SK-N-SH (cell line): Measurements from ENCODE around the gene RFX3. TPM values are rescaled to one million over a fixed set of nuclear protein-coding genes. Genes with fewer than 3 reads are reported as not detected.

Experiments used
- CTCF ChIA-PET: fragments of 300-600, 350-600 bp; formaldehyde crosslinking; extraction: SDS; loops from one replicate; lab custom pipeline; 2021; lab: Yijun Ruan, JAX
- POLR2A ChIA-PET: fragments of 350-600 bp; sonication (Branson Sonifier 250); formaldehyde crosslinking; extraction: SDS; loops from one replicate; lab custom pipeline; 2020; ENCODE audit warnings: antibody characterized with exemption, inconsistent platforms; lab: Yijun Ruan, JAX
- DNase-seq: peaks from one replicate; pipeline ENCODE4 v3.0.0; 2012
- H2AFZ ChIP-seq: fragments of 200-600 bp; sonication (generic); 2 replicates; pipeline ENCODE4 v1.8.1; 2016; ENCODE audit warnings: antibody characterized with exemption, mild to moderate bottlenecking, low read depth
- H3F3A ChIP-seq: fragments of 200-600 bp; sonication (generic); replicated peaks from 2 replicates; pipeline ENCODE3; 2016; ENCODE audit warnings: antibody characterized with exemption, mild to moderate bottlenecking; ENCODE audit not compliant: insufficient read depth
- H3K27ac ChIP-seq, 2 experiments: fragments of 200-500 bp in 1 of 2; fragments of 200-600 bp in 1 of 2; sonication (Bioruptor generic) in 1 of 2; sonication (generic), shearing (Covaris generic) in 1 of 2; 2 replicates each; pipeline versions ENCODE4 v1.5.1 to v1.6.1; 2014 to 2016; ENCODE audit warnings: low read depth in 2 of 2, inconsistent platforms in 1 of 2, low read length in 1 of 2, mild to moderate bottlenecking in 1 of 2, mixed read lengths in 1 of 2
- H3K27me3 ChIP-seq: fragments of 200-600 bp; sonication (generic), shearing (Covaris generic); 2 replicates; pipeline ENCODE4 v1.6.1; 2016; ENCODE audit warnings: mixed run types; ENCODE audit not compliant: insufficient read depth
- H3K36me3 ChIP-seq, 2 experiments: fragments of 200-500 bp in 1 of 2; fragments of 200-600 bp in 1 of 2; sonication (Bioruptor generic) in 1 of 2; sonication (generic) in 1 of 2; replicated peaks in 1 of 2; 2 replicates each; pipeline versions ENCODE3 to v1.5.1; 2014 to 2016; ENCODE audit warnings: low read length in 1 of 2, mild to moderate bottlenecking in 1 of 2; ENCODE audit not compliant: insufficient read depth in 2 of 2, control insufficient read depth in 1 of 2
- H3K4me1 ChIP-seq, 2 experiments: fragments of 200-500 bp in 1 of 2; fragments of 200-600 bp in 1 of 2; sonication (Bioruptor generic) in 1 of 2; sonication (generic), shearing (Covaris generic) in 1 of 2; 2 replicates each; pipeline versions ENCODE4 v1.5.1 to v1.6.1; 2014 to 2016; ENCODE audit warnings: low read depth in 1 of 2, low read length in 1 of 2, mixed run types in 1 of 2; ENCODE audit not compliant: insufficient read depth in 2 of 2, control insufficient read depth in 1 of 2
- H3K4me2 ChIP-seq: fragments of 200-600 bp; sonication (generic), shearing (Covaris generic); 2 replicates; pipeline ENCODE4 v1.6.1; 2017; ENCODE audit warnings: mixed run types
- H3K4me3 ChIP-seq, 2 experiments: fragments of 200-500 bp in 1 of 2; fragments of 200-600 bp in 1 of 2; sonication (Bioruptor generic) in 1 of 2; sonication (generic), shearing (Covaris generic) in 1 of 2; 2 replicates each; pipeline versions ENCODE4 v1.5.1 to v1.8.1; 2014 to 2016; ENCODE audit warnings: low read depth in 2 of 2, inconsistent platforms in 1 of 2, low read length in 1 of 2, mild to moderate bottlenecking in 1 of 2, mixed read lengths in 1 of 2, moderate library complexity in 1 of 2
- H3K79me2 ChIP-seq: fragments of 200-600 bp; sonication (generic); 2 replicates; pipeline ENCODE4 v1.8.1; 2017; ENCODE audit warnings: mild to moderate bottlenecking; ENCODE audit not compliant: insufficient read depth
- H3K9ac ChIP-seq: fragments of 200-600 bp; sonication (generic); 2 replicates; pipeline ENCODE4 v1.6.1; 2017; ENCODE audit warnings: mixed run types
- H3K9me2 ChIP-seq: fragments of 200-600 bp; sonication (generic); 2 replicates; pipeline ENCODE4 v1.6.1; 2017; ENCODE audit warnings: mixed run types
- H3K9me3 ChIP-seq: fragments of 200-600 bp; sonication (generic); 2 replicates; pipeline ENCODE4 v1.6.1; 2017; ENCODE audit warnings: mixed run types, mild to moderate bottlenecking, moderate library complexity
- H4K20me1 ChIP-seq: fragments of 200-600 bp; sonication (generic); 2 replicates; pipeline ENCODE4 v1.6.1; 2017; ENCODE audit warnings: mild to moderate bottlenecking, mixed run types; ENCODE audit not compliant: insufficient read depth
- ELF1 ChIP-seq: IDR thresholded peaks from 2 replicates; pipeline ENCODE4 v1.4.0; 2012
- EP300 ChIP-seq, 2 experiments: IDR thresholded peaks; 2 replicates each; pipeline versions ENCODE4 v1.4.0 to v1.6.1; 2012; ENCODE audit warnings: borderline replicate concordance in 1 of 2, low read depth in 1 of 2, low read length in 1 of 2
- EZH2phosphoT487 ChIP-seq: fragments of 200-600 bp; sonication (generic); IDR thresholded peaks from 2 replicates; pipeline ENCODE4 v1.6.1; 2017; ENCODE audit warnings: low read depth, mixed run types, mild to moderate bottlenecking, antibody characterized with exemption, moderate library complexity, borderline replicate concordance
- FOSL2 ChIP-seq: IDR thresholded peaks from 2 replicates; pipeline ENCODE4 v1.4.0; 2012; ENCODE audit warnings: low read depth, mild to moderate bottlenecking, moderate library complexity, borderline replicate concordance
- FOXM1 ChIP-seq: IDR thresholded peaks from 2 replicates; pipeline ENCODE4 v1.4.0; 2012; ENCODE audit warnings: low read depth, mild to moderate bottlenecking
- GATA2 ChIP-seq: sonication (generic); formaldehyde crosslinking; IDR thresholded peaks from 2 replicates; pipeline ENCODE4 v1.5.0; 2020; ENCODE audit warnings: mild to moderate bottlenecking, missing genetic modification reagents
- JUND ChIP-seq: IDR thresholded peaks from 2 replicates; pipeline ENCODE4 v1.4.0; 2012
- MEF2A ChIP-seq: IDR thresholded peaks from 2 replicates; pipeline ENCODE4 v1.4.0; 2012; ENCODE audit warnings: low read depth, borderline replicate concordance
- NRF1 ChIP-seq: IDR thresholded peaks from 2 replicates; pipeline ENCODE4 v1.6.1; 2012; ENCODE audit warnings: low read depth, mild to moderate bottlenecking, low read length
- RCOR1 ChIP-seq: fragments of 150-350 bp; IDR thresholded peaks from 2 replicates; pipeline ENCODE4 v1.6.1; 2017; ENCODE audit warnings: antibody characterized with exemption, low read length
- RXRA ChIP-seq: IDR thresholded peaks from 2 replicates; pipeline ENCODE4 v1.4.0; 2012; ENCODE audit warnings: low read depth, mild to moderate bottlenecking, borderline replicate concordance
- SIN3A ChIP-seq: IDR thresholded peaks from 2 replicates; pipeline ENCODE4 v1.6.1; 2012; ENCODE audit warnings: low read depth, mild to moderate bottlenecking, low read length, moderate library complexity, borderline replicate concordance
- TCF12 ChIP-seq: IDR thresholded peaks from 2 replicates; pipeline ENCODE4 v1.4.0; 2012
- YY1 ChIP-seq: IDR thresholded peaks from 2 replicates; pipeline ENCODE4 v1.4.0; 2012; ENCODE audit warnings: low read depth, mild to moderate bottlenecking
- WGBS: methylation state at CpG from one replicate; pipeline ENCODE4 v1.1.6; 2017; ENCODE audit warnings: low lambda C conversion rate; 5-methylcytosine and 5-hydroxymethylcytosine counted together
- polyA plus RNA-seq, 3 experiments: library from polyadenylated mRNA; depleted of rRNA; stranded (reverse); fragments of >200 nt; gene quantifications; 2 replicates each; pipeline ENCODE4 v1.2.3, GENCODE V29; 2012
- TF ChIP-seq, protein P1 (sequence below): fragments of 200-600 bp; sonication (generic); IDR thresholded peaks from 2 replicates; pipeline ENCODE4 v1.6.1; 2017; ENCODE audit warnings: antibody characterized with exemption, mild to moderate bottlenecking, moderate library complexity
- TF ChIP-seq, protein P2 (sequence below): IDR thresholded peaks from 2 replicates; pipeline ENCODE4 v1.4.0; 2012; ENCODE audit warnings: low read depth, borderline replicate concordance
- TF ChIP-seq, protein P3 (sequence below): fragments of 150-350 bp; IDR thresholded peaks from 2 replicates; pipeline ENCODE4 v1.6.1; 2017; ENCODE audit warnings: antibody characterized with exemption, low read length, low read depth, borderline replicate concordance
- TF ChIP-seq, protein P4 (sequence below): IDR thresholded peaks from 2 replicates; pipeline ENCODE4 v1.4.0; 2012; ENCODE audit warnings: low read depth
- TF ChIP-seq, protein P5 (sequence below): fragments of 150-350 bp; IDR thresholded peaks from 2 replicates; pipeline ENCODE4 v1.6.1; 2016; ENCODE audit warnings: mild to moderate bottlenecking, low read depth, low read length
- TF ChIP-seq, protein P6 (sequence below): IDR thresholded peaks from 2 replicates; pipeline ENCODE4; 2012

Gene RFX3
- polyA plus RNA-seq, 1 of the 3 experiments (the other 2 are of a cell fraction) = 1.7 TPM

DNA sequence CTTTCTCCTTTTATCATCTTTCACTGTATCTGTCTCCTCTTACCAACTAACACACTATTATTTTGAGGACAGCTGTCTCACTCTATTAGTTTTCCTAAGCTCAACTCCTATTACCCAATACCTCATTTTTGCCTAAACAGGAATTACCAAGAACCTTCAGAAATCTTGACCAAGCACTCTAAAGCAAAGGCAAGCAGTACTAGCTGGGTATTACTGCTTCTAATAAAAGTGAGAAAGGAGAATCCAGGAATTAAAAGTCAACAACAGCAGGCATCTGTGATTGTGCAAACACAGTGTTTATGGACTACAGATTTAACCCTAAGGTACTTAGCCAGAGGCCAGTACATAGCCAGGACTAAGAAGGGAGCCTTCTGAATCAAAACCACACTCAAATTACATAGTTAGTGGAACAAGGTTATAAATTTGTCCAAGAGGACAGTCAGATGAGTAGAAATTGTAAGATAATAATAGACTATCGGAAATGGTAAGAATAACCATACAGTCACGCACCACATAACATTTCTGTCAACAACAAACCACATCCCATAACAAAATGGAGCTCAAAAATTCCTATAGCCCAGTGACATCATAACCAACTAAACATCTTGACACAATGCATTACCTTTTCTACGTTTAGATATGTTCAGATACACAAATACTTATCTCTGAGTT is 8.3 kb downstream of the RFX3 start:
- no peak overlapping the region for H3K9ac ChIP-seq
- CTCF ChIA-PET = interaction anchor here (1.0 kb wide), 1 partner anchor 50 kb away, joined by 3 read pairs; no protein-coding TSS in a partner anchor
- H3K36me3 ChIP-seq = no peaks in the 10 kb centered on the region
- no peak overlapping the region for H3K4me3 ChIP-seq
- no peak overlapping the region for H3K27ac ChIP-seq
- H3K9me2 ChIP-seq = no peaks in the 10 kb centered on the region
- 98% methylated on average over 3 of the region's 3 CpGs for WGBS
- no peaks in the 10 kb centered on the region for H4K20me1 ChIP-seq
- no peak overlapping the region for H2AFZ ChIP-seq
- no peaks in the 10 kb centered on the region for H3K27me3 ChIP-seq
- H3K79me2 ChIP-seq = peaks cover 27% of the 10 kb centered on the region
- TF ChIP-seq MEF2A (no peak), EP300 (IDR thresholded peaks at IDR 0.05; ENCODE audit: borderline replicate concordance in 1 of 2, low read depth in 1 of 2, low read length in 1 of 2) (no peak), FOXM1 (no peak), EZH2phosphoT487 (no peak), ELF1 (no peak)
- TF ChIP-seq, protein P1, sequence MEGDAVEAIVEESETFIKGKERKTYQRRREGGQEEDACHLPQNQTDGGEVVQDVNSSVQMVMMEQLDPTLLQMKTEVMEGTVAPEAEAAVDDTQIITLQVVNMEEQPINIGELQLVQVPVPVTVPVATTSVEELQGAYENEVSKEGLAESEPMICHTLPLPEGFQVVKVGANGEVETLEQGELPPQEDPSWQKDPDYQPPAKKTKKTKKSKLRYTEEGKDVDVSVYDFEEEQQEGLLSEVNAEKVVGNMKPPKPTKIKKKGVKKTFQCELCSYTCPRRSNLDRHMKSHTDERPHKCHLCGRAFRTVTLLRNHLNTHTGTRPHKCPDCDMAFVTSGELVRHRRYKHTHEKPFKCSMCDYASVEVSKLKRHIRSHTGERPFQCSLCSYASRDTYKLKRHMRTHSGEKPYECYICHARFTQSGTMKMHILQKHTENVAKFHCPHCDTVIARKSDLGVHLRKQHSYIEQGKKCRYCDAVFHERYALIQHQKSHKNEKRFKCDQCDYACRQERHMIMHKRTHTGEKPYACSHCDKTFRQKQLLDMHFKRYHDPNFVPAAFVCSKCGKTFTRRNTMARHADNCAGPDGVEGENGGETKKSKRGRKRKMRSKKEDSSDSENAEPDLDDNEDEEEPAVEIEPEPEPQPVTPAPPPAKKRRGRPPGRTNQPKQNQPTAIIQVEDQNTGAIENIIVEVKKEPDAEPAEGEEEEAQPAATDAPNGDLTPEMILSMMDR = no peak
- H3K4me2 ChIP-seq = no peak overlapping the region
- POLR2A ChIA-PET = interaction anchor here (0.6 kb wide), 1 partner anchor 9 kb away, joined by 3 read pairs; no protein-coding TSS in a partner anchor
- no peaks in the 10 kb centered on the region for H3F3A ChIP-seq
- DNase-seq = no peak
- no peaks in the 10 kb centered on the region for H3K9me3 ChIP-seq
- peaks cover 0 to 19% of the 10 kb centered on the region in 2 experiments; a peak in 2 of 4 replicates for H3K4me1 ChIP-seq

DNA sequence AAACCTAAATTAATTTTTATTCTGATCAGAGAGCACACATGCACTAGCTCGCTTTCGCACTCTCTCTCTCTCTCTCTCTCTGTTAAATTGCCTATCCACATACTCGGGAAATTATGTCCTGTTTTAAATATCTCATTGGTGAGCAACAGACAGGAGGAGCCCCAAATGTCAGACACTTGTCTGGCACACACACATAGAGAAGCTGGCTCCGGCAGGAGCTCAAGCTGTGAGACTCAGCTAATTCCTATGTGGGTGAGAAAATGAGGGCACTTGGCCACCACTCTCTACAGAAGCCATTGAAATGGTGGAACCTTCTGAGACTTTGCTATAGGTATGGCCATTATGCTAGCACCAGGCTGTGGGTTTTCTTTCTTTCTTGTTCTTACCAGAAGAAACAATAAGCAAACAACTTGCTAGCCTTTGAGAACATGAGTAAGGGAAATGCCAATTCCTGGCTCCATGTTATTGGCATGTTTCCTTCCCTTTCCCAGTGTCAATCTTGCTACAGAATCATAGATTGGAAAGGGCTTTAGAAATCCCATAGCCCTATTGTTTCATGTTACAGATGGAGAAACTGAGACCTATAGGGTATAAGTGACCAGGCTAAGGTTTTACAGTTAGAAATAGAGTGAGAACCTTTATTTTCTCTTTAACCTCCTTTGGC is 9.0 kb downstream of the RFX3 start:
- peaks cover 22% of the 10 kb centered on the region for H3K79me2 ChIP-seq
- no peak overlapping the region for H3K9ac ChIP-seq
- H3K27me3 ChIP-seq = no peaks in the 10 kb centered on the region
- H3K4me2 ChIP-seq = no peak overlapping the region
- H2AFZ ChIP-seq = no peak overlapping the region
- ChIA-PET CTCF (interaction anchor here (1.0 to 1.3 kb wide), 2 partner anchors 9 to 49 kb away, joined by 3 read pairs; partner anchors contain the start of gene RFX3), POLR2A (interaction anchor here (0.6 kb wide), 1 partner anchor 10 kb away, joined by 3 read pairs; no protein-coding TSS in a partner anchor)
- no peaks in the 10 kb centered on the region for H3K9me2 ChIP-seq
- DNase-seq = no peak
- H3K27ac ChIP-seq = no peak overlapping the region
- no peaks in the 10 kb centered on the region for H3K36me3 ChIP-seq
- WGBS = 89% methylated on average over 4 of the region's 4 CpGs
- H4K20me1 ChIP-seq = no peaks in the 10 kb centered on the region
- no peaks in the 10 kb centered on the region for H3K9me3 ChIP-seq
- no peak overlapping the region for H3K4me3 ChIP-seq
- no peaks in the 10 kb centered on the region for H3F3A ChIP-seq
- peaks cover 0 to 12% of the 10 kb centered on the region in 2 experiments; a peak in 2 of 4 replicates for H3K4me1 ChIP-seq
- TF ChIP-seq RXRA = no peak
- TF ChIP-seq YY1 = no peak
- TF ChIP-seq, protein P2, sequence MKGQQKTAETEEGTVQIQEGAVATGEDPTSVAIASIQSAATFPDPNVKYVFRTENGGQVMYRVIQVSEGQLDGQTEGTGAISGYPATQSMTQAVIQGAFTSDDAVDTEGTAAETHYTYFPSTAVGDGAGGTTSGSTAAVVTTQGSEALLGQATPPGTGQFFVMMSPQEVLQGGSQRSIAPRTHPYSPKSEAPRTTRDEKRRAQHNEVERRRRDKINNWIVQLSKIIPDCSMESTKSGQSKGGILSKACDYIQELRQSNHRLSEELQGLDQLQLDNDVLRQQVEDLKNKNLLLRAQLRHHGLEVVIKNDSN = no peak
- no peak for TF ChIP-seq JUND
- TF ChIP-seq EZH2phosphoT487 = no peak
- TF ChIP-seq, protein P3, sequence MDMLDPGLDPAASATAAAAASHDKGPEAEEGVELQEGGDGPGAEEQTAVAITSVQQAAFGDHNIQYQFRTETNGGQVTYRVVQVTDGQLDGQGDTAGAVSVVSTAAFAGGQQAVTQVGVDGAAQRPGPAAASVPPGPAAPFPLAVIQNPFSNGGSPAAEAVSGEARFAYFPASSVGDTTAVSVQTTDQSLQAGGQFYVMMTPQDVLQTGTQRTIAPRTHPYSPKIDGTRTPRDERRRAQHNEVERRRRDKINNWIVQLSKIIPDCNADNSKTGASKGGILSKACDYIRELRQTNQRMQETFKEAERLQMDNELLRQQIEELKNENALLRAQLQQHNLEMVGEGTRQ = no peak
- no peak for TF ChIP-seq SIN3A
- no peak for TF ChIP-seq EP300 (IDR thresholded peaks at IDR 0.05; ENCODE audit: borderline replicate concordance in 1 of 2, low read depth in 1 of 2, low read length in 1 of 2)
- no peak for TF ChIP-seq FOXM1
- no peak for TF ChIP-seq RCOR1
- TF ChIP-seq NRF1 = no peak
- TF ChIP-seq, protein P4, sequence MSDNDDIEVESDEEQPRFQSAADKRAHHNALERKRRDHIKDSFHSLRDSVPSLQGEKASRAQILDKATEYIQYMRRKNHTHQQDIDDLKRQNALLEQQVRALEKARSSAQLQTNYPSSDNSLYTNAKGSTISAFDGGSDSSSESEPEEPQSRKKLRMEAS = no peak
- TF ChIP-seq, protein P5, sequence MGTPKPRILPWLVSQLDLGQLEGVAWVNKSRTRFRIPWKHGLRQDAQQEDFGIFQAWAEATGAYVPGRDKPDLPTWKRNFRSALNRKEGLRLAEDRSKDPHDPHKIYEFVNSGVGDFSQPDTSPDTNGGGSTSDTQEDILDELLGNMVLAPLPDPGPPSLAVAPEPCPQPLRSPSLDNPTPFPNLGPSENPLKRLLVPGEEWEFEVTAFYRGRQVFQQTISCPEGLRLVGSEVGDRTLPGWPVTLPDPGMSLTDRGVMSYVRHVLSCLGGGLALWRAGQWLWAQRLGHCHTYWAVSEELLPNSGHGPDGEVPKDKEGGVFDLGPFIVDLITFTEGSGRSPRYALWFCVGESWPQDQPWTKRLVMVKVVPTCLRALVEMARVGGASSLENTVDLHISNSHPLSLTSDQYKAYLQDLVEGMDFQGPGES = no peak
- TF ChIP-seq GATA2 (CRISPR knock-in tag) = no peak
- no peak for TF ChIP-seq FOSL2
- TF ChIP-seq TCF12 = no peak
- TF ChIP-seq, protein P6, sequence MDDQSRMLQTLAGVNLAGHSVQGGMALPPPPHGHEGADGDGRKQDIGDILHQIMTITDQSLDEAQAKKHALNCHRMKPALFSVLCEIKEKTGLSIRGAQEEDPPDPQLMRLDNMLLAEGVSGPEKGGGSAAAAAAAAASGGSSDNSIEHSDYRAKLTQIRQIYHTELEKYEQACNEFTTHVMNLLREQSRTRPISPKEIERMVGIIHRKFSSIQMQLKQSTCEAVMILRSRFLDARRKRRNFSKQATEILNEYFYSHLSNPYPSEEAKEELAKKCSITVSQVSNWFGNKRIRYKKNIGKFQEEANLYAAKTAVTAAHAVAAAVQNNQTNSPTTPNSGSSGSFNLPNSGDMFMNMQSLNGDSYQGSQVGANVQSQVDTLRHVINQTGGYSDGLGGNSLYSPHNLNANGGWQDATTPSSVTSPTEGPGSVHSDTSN = no peak
